ENCODE data around the gene OCSTAMP.

DNA sequence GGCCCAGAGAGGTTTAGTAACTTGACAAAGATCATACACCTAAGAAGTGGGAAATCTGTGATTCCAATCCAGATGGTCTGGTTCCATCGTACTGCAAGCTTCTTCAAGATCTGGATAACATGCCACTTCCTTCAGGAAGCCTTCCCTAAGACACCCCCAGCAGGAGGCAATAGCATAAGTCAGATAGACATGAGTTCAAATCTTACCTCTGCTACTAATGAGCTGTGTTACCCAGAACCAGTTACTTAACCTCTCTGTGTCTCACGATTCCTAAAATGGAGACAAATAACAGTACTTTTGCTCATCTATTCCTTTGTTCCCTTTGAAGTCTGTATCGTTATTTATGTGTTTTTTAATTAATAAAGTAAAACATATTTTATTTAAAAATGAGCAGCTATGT, 22.3 kb upstream of the OCSTAMP start:
- TF ChIP-seq, protein P1, sequence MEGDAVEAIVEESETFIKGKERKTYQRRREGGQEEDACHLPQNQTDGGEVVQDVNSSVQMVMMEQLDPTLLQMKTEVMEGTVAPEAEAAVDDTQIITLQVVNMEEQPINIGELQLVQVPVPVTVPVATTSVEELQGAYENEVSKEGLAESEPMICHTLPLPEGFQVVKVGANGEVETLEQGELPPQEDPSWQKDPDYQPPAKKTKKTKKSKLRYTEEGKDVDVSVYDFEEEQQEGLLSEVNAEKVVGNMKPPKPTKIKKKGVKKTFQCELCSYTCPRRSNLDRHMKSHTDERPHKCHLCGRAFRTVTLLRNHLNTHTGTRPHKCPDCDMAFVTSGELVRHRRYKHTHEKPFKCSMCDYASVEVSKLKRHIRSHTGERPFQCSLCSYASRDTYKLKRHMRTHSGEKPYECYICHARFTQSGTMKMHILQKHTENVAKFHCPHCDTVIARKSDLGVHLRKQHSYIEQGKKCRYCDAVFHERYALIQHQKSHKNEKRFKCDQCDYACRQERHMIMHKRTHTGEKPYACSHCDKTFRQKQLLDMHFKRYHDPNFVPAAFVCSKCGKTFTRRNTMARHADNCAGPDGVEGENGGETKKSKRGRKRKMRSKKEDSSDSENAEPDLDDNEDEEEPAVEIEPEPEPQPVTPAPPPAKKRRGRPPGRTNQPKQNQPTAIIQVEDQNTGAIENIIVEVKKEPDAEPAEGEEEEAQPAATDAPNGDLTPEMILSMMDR (IDR thresholded peaks at IDR 0.05) = no peak
- TF ChIP-seq EP300 (IDR thresholded peaks at IDR 0.05) = no peak
- TF ChIP-seq POLR2A (IDR thresholded peaks at IDR 0.05) = no peak
